ENCODE results near the gene TMED5. TPM values are rescaled to one million over a fixed set of nuclear protein-coding genes. Genes with fewer than 3 reads are reported as not detected.

Gene TMED5
- total RNA-seq, 1 donor from 2014 or later: 44.0 TPM

DNA sequence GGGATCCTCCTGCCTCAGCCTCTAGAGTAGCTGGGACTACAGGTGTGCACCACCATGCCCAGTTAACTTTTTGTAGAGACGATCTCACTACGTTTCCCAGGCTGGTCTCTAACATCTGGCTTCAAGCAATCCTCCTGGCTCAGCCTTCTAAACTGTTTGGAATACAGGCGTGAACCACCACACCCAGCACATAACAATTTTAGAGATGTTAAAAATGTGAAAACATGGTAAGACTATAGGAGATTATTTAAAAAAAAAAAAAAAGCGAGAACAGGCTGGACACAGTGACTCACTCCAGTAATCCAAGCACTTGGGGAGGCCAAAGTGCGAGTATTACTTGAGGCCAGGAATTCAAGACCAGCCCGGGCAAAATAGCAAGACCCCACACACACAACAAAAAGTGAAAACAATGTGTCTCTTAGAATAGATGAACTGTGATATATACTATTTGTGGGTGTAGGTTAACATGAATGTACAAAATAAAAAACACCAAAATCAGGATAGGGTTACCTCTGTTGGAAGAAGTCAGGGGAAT is 19.9 kb upstream of the TMED5 start:
- H3K9me3 ChIP-seq (replicated peaks): no peaks in the 10 kb centered on the region
- TF ChIP-seq, protein P1, sequence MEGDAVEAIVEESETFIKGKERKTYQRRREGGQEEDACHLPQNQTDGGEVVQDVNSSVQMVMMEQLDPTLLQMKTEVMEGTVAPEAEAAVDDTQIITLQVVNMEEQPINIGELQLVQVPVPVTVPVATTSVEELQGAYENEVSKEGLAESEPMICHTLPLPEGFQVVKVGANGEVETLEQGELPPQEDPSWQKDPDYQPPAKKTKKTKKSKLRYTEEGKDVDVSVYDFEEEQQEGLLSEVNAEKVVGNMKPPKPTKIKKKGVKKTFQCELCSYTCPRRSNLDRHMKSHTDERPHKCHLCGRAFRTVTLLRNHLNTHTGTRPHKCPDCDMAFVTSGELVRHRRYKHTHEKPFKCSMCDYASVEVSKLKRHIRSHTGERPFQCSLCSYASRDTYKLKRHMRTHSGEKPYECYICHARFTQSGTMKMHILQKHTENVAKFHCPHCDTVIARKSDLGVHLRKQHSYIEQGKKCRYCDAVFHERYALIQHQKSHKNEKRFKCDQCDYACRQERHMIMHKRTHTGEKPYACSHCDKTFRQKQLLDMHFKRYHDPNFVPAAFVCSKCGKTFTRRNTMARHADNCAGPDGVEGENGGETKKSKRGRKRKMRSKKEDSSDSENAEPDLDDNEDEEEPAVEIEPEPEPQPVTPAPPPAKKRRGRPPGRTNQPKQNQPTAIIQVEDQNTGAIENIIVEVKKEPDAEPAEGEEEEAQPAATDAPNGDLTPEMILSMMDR (IDR thresholded peaks at IDR 0.05; ENCODE audit: borderline replicate concordance): no peak

DNA sequence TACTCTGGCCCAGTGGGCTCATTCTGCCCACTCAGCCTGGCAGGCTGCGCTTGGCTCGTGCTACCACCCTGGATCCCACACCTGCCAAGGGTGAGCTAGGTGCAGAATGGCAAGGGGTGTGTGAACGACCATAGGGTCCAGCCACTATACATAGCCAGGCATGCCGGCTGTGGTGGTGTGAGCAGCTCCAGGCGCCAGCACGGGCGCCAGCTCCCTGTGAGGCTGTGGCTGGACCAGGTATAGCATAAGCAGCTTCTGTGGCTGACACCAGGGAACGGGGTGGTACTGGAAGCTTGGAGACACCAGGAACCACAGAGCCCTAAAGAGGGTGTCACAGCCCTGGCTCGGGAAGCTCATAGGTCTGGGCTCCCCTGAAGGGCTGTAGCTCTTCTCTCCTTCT is 18.9 kb upstream of the TMED5 start:
- Histone ChIP-seq H3K9me3 (replicated peaks) (no peaks in the 10 kb centered on the region), H3K27me3 (ENCODE audit: low read depth) (no peaks in the 10 kb centered on the region)
- TF ChIP-seq, protein P1 (IDR thresholded peaks at IDR 0.05; ENCODE audit: borderline replicate concordance): no peak

More for the DNA sequence above, 19.9 kb upstream of the TMED5 start:
- H3K4me1 ChIP-seq: no peaks in the 10 kb centered on the region
- DNase-seq: no peak
- intact Hi-C loops (cut with micrococcal nuclease): no loop called here
- peaks cover 4% of the 10 kb centered on the region for H3K36me3 ChIP-seq
- H3K27ac ChIP-seq (replicated peaks): no peak overlapping the region
- no peaks in the 10 kb centered on the region for H3K27me3 ChIP-seq (ENCODE audit: low read depth)
- H3K4me3 ChIP-seq: no peak overlapping the region

DNA sequence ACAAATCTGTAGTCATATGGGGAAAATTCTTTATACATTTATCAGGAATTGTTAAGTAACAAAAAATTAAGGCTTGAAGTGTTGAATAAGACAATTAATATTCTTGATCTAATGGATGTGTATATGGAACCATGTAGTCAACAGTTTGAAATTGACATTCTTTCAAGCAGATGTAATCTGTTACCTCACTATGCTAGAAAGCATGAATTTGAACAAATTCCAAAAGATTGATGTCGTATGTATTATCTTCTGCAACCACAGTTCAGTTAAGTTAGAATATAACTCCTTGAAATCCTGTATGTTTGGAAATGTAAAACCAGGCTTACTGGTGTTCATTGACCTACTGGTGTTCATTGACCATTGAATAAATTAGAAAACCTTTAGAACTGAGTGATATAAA is 16.4 kb upstream of the TMED5 start:
- Histone ChIP-seq H3K36me3 (no peaks in the 10 kb centered on the region), H3K4me1 (no peaks in the 10 kb centered on the region), H3K27ac (replicated peaks) (no peak overlapping the region), H3K9me3 (replicated peaks) (no peaks in the 10 kb centered on the region), H3K4me3 (no peak overlapping the region), H3K27me3 (ENCODE audit: low read depth) (no peaks in the 10 kb centered on the region)
- no peak for DNase-seq
- TF ChIP-seq, protein P1 (IDR thresholded peaks at IDR 0.05; ENCODE audit: borderline replicate concordance): no peak
- intact Hi-C loops (cut with micrococcal nuclease): no loop called here

More for the DNA sequence above, 18.9 kb upstream of the TMED5 start:
- DNase-seq: no peak
- no peak overlapping the region for H3K27ac ChIP-seq (replicated peaks)
- peaks cover 4% of the 10 kb centered on the region for H3K36me3 ChIP-seq
- no peak overlapping the region for H3K4me3 ChIP-seq
- H3K4me1 ChIP-seq: no peaks in the 10 kb centered on the region
- intact Hi-C loops (cut with micrococcal nuclease): no loop called here

DNA sequence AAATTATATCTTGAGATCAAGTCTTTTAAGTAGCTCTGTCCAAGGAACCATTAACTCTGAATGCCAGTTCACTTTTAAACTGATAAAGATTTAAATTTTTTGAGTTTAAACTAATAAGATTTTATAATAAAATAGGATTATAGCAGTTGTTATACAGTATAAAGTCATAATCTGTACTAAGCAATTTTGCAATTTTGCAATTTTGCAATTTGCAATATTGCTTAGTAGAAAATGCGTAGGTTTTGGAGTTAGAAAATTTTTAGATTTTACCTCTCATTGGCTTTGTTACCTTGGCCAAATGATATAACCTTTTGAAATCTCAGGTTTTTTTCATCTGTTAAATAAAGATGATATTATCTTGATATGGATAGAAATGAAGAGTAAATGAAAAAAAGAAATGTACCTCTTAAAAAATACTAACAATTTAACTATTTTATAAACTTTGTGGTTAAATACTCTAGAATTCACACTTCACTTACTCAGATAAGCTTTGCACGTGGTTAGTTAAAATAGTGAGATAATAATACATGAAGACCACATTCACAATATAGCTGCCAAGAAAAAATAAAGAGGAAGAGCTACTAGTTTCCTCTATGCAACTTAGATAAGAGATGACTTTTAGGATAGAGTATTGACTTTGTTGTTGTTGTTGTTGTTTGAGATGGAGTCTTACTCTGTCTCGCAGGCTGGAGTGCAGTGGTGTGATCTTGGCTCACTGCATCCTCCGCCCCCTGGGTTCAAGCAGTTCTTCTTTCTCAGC is 14.2 kb upstream of the TMED5 start:
- Histone ChIP-seq H3K9me3 (replicated peaks) (no peaks in the 10 kb centered on the region), H3K4me3 (no peak overlapping the region), H3K4me1 (no peaks in the 10 kb centered on the region), H3K36me3 (no peaks in the 10 kb centered on the region), H3K27ac (replicated peaks) (no peak overlapping the region), H3K27me3 (ENCODE audit: low read depth) (no peaks in the 10 kb centered on the region)
- intact Hi-C loops (cut with micrococcal nuclease): no loop called here
- TF ChIP-seq, protein P1 (IDR thresholded peaks at IDR 0.05; ENCODE audit: borderline replicate concordance): no peak
- DNase-seq: no peak

DNA sequence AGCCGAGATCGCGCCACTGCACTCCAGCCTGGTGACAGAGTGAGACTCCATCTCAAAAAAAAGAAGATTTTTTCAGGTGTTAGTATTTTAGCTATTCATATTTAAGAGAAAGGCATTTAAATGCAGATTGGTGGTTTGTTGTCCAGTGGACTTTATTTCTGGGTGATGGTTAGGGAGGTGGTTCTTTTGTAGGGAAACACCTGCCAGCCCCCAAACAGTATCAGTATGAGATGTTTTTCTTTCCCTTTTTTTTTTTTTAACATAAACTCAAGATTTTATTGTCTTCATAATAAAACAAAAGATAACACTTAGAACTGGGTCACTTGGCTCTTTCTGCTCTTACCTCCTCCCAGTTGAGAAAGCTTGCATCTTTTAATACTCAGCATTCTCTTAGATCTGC is 10.2 kb upstream of the TMED5 start:
- H3K27me3 ChIP-seq (ENCODE audit: low read depth): no peaks in the 10 kb centered on the region
- no peak overlapping the region for H3K4me3 ChIP-seq
- H3K36me3 ChIP-seq: no peaks in the 10 kb centered on the region
- H3K4me1 ChIP-seq: no peaks in the 10 kb centered on the region
- TF ChIP-seq, protein P1 (IDR thresholded peaks at IDR 0.05; ENCODE audit: borderline replicate concordance): no peak
- H3K27ac ChIP-seq (replicated peaks): no peak overlapping the region
- no peak for DNase-seq
- intact Hi-C loops (cut with micrococcal nuclease): no loop called here
- H3K9me3 ChIP-seq (replicated peaks): no peaks in the 10 kb centered on the region
